Inferior parietal cortex (tissue), 1 donor: ENCODE results near the gene FZD10.

ENCODE experiments used
- DNase-seq: peaks from one replicate; pipeline ENCODE4 v3.0.0-alpha.2; 2016; ENCODE audit errors: extremely low spot score

Gene FZD10, protein sequence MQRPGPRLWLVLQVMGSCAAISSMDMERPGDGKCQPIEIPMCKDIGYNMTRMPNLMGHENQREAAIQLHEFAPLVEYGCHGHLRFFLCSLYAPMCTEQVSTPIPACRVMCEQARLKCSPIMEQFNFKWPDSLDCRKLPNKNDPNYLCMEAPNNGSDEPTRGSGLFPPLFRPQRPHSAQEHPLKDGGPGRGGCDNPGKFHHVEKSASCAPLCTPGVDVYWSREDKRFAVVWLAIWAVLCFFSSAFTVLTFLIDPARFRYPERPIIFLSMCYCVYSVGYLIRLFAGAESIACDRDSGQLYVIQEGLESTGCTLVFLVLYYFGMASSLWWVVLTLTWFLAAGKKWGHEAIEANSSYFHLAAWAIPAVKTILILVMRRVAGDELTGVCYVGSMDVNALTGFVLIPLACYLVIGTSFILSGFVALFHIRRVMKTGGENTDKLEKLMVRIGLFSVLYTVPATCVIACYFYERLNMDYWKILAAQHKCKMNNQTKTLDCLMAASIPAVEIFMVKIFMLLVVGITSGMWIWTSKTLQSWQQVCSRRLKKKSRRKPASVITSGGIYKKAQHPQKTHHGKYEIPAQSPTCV

GRCh38 chr12:130162267-130162666 lies at the start of gene FZD10:
FZD10 (plus strand) TSS chr12:130162464; CDS start chr12:130162943, 479 bp downstream.
- DNase-seq, result no peak

DNA sequence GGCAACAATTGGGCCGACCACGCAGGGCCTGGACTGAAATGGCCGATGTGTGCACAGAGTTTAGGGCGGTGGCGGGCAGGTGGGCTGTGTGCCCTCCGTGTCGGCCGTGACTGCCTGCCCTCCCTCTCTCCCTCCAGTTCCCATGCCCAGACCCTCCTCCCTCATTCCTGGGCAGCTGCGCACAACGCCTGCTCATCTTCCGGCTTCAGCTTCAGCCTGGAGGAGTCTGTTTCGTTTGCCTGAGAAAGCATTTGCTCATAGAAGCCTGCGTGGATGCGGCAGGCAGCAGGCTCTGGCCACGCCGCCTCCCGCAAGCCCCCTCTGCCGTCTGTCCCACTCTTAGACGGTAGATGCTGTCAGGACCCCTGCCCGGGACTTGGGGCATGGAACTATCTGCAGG lies 47.3 kb upstream of the FZD10 start:
- no peak for DNase-seq

- DNase-seq, result no peak
Observed at GRCh38 chr12:130115646-130116045, 46.6 kb upstream of the FZD10 start.

GRCh38 chr12:130116791-130117190 lies 45.5 kb upstream of the FZD10 start:
- no peak for DNase-seq

GRCh38 chr12:130117233-130117632 lies 45.0 kb upstream of the FZD10 start:
- no peak for DNase-seq

- no peak for DNase-seq
Observed at GRCh38 chr12:130117701-130118100, 44.6 kb upstream of the FZD10 start.

DNA sequence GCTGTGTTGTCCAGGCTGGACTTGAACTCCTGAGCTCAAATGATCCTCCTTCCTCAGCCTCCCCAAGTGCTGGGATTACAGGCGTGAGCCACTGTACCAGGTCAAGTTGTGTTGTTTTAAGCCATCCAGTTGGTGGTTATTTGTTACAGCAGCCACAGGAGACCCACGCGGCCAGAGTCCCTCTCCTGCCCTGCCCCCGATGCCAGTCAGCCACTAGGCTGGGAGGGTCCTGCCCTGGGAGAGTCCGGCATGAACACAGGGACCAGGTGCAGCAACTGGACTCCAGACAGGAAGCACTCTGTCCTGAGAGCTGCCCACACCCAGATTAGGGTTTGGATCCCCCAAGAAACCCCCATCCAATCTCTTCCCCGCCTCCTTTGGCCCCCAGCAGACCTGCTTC lies 44.1 kb upstream of the FZD10 start:
- DNase-seq, result no peak

DNA sequence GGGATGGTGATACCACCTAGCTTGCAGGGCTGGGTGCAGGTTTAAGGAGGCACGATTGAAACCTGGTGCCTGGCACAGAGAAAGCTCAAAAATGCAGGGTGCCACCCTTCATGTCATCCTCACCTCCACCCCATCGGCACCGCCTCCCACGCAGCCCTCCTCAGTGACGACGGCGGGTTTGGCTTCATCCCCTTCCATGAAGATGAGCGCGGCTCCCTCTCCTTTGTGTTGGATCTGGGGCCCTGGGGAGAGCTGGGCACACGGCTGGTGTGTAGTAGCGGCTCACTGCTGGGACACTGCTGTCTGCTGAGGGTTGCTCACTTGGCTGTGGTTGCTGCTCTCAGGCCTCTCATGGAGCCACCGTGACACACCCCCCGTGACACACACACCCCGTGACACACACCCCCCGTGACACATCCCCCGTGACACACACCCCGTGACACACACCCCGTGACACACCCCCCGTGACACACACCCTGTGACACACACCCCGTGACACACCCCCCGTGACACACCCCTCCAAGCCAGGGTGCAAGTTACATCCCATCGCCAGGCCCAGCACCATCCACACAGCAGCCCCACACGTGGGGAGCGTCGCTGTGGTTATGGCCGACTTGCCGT lies 42.9 kb upstream of the FZD10 start:
- DNase-seq, result no peak

GRCh38 chr12:130120012-130120805 lies 42.1 kb upstream of the FZD10 start:
- DNase-seq, result no peak

GRCh38 chr12:130121226-130122000 lies 40.9 kb upstream of the FZD10 start:
- DNase-seq, result no peak

- no peak for DNase-seq
Observed at GRCh38 chr12:130122356-130122755, 39.9 kb upstream of the FZD10 start.

- DNase-seq, result no peak
Observed at GRCh38 chr12:130124106-130124505, 38.2 kb upstream of the FZD10 start.

DNA sequence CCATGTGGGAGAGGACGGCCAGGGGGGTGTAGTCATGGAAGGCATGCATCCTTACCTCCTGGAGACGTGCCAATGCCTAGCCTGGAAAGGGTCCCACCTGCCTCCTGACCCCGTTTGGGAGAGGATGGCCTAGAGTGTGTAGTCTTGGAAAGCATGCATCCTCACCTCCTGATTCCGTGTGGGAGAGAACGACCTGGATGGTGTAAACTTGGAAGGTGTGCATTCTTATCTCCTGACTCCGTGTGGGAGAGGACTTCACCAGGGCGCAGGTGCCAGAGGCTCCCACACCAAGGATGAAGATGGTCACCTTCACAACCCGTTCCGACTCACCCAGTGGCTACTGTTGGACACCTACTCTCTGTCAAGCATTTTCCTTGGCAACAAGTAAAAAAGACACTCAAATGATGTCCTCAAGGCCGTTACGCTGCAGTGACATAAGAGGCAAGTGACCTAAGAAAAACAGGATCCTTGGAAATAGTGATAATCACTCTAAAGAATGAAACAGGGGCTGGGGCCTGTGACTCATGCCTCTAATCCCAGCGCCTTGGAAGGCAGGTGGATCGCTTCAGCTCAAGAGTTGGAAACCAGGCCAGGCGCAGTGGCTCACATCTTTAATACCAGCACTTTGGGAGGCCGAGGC lies 37.5 kb upstream of the FZD10 start:
- no peak for DNase-seq

DNA sequence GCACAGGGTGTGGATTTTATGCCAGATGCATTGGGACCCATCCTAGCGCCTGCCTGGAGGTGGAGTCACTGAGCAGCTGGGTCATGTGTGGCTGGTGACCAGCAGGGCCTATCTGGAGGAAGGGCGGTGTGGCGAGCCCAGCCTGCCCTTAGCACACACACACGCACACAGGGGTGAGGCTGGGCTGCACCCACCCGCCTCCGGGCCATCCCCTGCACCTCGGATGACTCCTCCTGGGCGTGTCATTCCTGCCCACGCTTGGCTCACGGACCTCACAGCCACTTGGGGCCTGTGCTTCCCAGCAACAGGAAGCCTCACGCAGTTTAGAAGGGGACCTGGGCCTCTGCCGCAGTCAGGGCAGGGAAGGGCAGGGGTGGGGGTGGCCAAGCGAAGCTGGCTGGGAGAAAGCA lies 36.2 kb upstream of the FZD10 start:
- no peak for DNase-seq

- no peak for DNase-seq
Observed at GRCh38 chr12:130127532-130127911, 34.7 kb upstream of the FZD10 start.

- no peak for DNase-seq
Observed at GRCh38 chr12:130127912-130128789, 34.1 kb upstream of the FZD10 start.

DNA sequence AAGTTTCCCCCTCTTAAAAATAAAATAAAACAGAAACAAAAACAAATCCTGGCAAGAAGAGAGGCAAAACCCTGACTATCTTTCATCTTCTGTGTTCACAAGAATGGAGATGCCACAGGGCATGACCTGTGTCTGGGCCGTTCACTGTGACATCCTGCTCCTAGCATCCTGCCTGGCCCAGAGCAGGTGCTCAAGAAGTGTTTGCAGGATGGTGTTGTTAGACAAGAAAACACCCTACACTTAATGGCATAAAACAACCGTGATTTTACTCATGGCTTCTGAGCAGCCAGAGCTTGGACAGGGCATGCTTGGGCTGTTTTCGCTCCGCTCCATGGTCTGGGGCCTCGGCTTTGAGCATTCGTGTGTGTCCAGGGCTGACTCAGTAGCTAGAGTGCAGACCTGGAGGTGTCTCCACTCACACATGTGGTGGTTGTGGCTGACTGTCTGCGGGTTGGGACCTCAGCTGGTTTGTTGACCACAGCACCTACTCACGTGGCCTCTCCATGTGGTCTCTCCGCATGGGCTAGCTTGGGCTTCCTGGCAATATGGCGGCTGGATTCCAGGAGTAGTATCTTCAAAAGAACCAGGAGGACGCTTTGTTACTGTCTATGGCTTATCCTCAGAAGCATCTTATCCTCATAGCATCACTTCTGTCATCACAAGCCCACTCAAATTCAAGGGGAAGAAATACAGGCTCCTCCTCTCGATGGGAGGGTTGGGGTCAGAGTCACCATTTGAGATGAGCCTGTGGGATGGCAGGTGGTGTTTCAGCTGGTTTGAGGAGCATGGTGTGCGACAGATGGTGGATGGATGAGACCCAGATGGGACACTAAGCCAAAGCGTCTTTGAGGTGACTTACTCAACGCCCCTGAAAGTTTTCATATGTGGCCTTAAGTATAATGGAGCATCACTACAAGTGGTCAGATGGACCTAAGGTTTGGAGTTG lies 33.2 kb upstream of the FZD10 start:
- no peak for DNase-seq

DNA sequence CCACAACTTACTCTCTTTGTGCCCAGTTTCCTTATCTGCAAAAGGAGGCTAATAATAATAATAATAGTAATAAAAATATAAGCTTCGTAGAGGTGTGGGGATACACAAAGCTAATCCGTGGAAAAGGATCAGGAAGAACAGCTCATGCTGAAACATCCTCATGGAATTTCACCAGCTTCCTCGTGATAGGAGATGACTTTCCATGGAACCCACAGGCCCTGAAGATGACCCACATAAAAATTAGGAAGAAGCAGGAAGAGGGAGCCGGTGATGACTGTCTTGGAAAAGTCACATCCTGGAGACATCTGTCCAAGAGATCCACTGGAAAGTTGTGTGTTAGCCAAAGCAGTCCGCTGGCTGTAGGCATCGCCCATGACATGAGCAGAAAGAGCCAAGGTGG lies 31.9 kb upstream of the FZD10 start:
- no peak for DNase-seq

- no peak for DNase-seq
Observed at GRCh38 chr12:130131025-130131424, 31.2 kb upstream of the FZD10 start.
